Measurements from ENCODE around the gene LMO2.

The LMO2 gene

GRCh38 chr11:33874433-33874832 is 17.4 kb downstream of the LMO2 start:
- no peak for TF ChIP-seq CTCF (IDR thresholded peaks at IDR 0.05; ENCODE audit: control insufficient read depth, extremely low read depth, insufficient read depth)
- no peak overlapping the region for H3K4me3 ChIP-seq (ENCODE audit: low read depth, low read length)
- DNase-seq (ENCODE audit: low read depth) = no peak

- peak overlapping the region; percentile 48 for H3K4me3 ChIP-seq (ENCODE audit: low read depth, low read length)
- no peak for DNase-seq (ENCODE audit: low read depth)
- TF ChIP-seq CTCF (IDR thresholded peaks at IDR 0.05; ENCODE audit: control insufficient read depth, extremely low read depth, insufficient read depth) = no peak
These were observed 22.1 kb downstream of the LMO2 start for GRCh38 chr11:33869481-33870422.

- peak overlapping the region; percentile 25; the same call in 1 of the 2 replicates for H3K4me3 ChIP-seq (ENCODE audit: low read depth, low read length)
- no peak for DNase-seq (ENCODE audit: low read depth)
- no peak for TF ChIP-seq CTCF (IDR thresholded peaks at IDR 0.05; ENCODE audit: control insufficient read depth, extremely low read depth, insufficient read depth)
These were observed 23.0 kb downstream of the LMO2 start for GRCh38 chr11:33868647-33869461.

GRCh38 chr11:33867996-33868646 is 23.8 kb downstream of the LMO2 start:
- no peak for DNase-seq (ENCODE audit: low read depth)
- no peak overlapping the region for H3K4me3 ChIP-seq (ENCODE audit: low read depth, low read length)
- TF ChIP-seq CTCF (IDR thresholded peaks at IDR 0.05; ENCODE audit: control insufficient read depth, extremely low read depth, insufficient read depth) = no peak

GRCh38 chr11:33867561-33867960 is 24.3 kb downstream of the LMO2 start:
- H3K4me3 ChIP-seq (ENCODE audit: low read depth, low read length) = no peak overlapping the region
- no peak for DNase-seq (ENCODE audit: low read depth)
- TF ChIP-seq CTCF (IDR thresholded peaks at IDR 0.05; ENCODE audit: control insufficient read depth, extremely low read depth, insufficient read depth) = no peak

- DNase-seq (ENCODE audit: low read depth) = no peak
- H3K4me3 ChIP-seq (ENCODE audit: low read depth, low read length) = no peak overlapping the region
- no peak for TF ChIP-seq CTCF (IDR thresholded peaks at IDR 0.05; ENCODE audit: control insufficient read depth, extremely low read depth, insufficient read depth)
These were observed 24.9 kb downstream of the LMO2 start for GRCh38 chr11:33866936-33867335.

Measured in LNCaP clone FGC (cell line).